Activated CD4-positive, alpha-beta T cell treated with anti-CD3 and anti-CD28 coated beads, Interleukin-2, amount 50 U/mL, for 16 hours (primary cell): ENCODE results near the gene HACD2.
"Not testable (repeated sequence)": the region's sequence is repeated elsewhere in the genome, so short reads cannot be mapped to it uniquely, and the experiment has no call there.

Source experiments
- DNase-seq: peaks from one replicate; pipeline ENCODE4 v3.0.0-alpha.2; 2020

Gene HACD2

GRCh38 chr3:123611082-123611481 is 26.2 kb upstream of the HACD2 start:
- no peak for DNase-seq

GRCh38 chr3:123610331-123610730 is 25.5 kb upstream of the HACD2 start:
- no peak for DNase-seq

- no peak for DNase-seq
Observed at GRCh38 chr3:123609063-123609462, 24.2 kb upstream of the HACD2 start.

- no peak for DNase-seq
Observed at GRCh38 chr3:123608263-123608937, 23.5 kb upstream of the HACD2 start.

GRCh38 chr3:123606527-123606926 is 21.7 kb upstream of the HACD2 start:
- DNase-seq, result no peak

GRCh38 chr3:123605789-123606234 is 21.0 kb upstream of the HACD2 start:
- peak; percentile 8 for DNase-seq

GRCh38 chr3:123603153-123603552 is 18.3 kb upstream of the HACD2 start:
- DNase-seq, result not testable (repeated sequence)

GRCh38 chr3:123602325-123602724 is 17.5 kb upstream of the HACD2 start:
- no peak for DNase-seq

- not testable (repeated sequence) for DNase-seq
Observed at GRCh38 chr3:123600863-123601262, 16.0 kb upstream of the HACD2 start.

- DNase-seq, result no peak
Observed at GRCh38 chr3:123597561-123597960, 12.7 kb upstream of the HACD2 start.

- no peak for DNase-seq
Observed at GRCh38 chr3:123595396-123596180, 10.7 kb upstream of the HACD2 start.

GRCh38 chr3:123593381-123593780 is 8.5 kb upstream of the HACD2 start:
- no peak for DNase-seq

- DNase-seq, result no peak
Observed at GRCh38 chr3:123590685-123591450, 6.0 kb upstream of the HACD2 start.

GRCh38 chr3:123587401-123587800 is 2.5 kb upstream of the HACD2 start:
- DNase-seq, result no peak

GRCh38 chr3:123586968-123587367 is 2.1 kb upstream of the HACD2 start:
- no peak for DNase-seq

- DNase-seq, result peak; percentile 65
Observed at GRCh38 chr3:123586131-123586530, 1.3 kb upstream of the HACD2 start.

GRCh38 chr3:123584284-123584987 is 417 bp downstream of the HACD2 start:
- DNase-seq, result peak; percentile 3

GRCh38 chr3:123583561-123583960 is 1.3 kb downstream of the HACD2 start:
- no peak for DNase-seq

- no peak for DNase-seq
Observed at GRCh38 chr3:123582315-123582714, 2.5 kb downstream of the HACD2 start.

- DNase-seq, result no peak
Observed at GRCh38 chr3:123576122-123576521, 8.7 kb downstream of the HACD2 start.

GRCh38 chr3:123571973-123572365 is 12.9 kb downstream of the HACD2 start:
- no peak for DNase-seq

GRCh38 chr3:123571264-123571972 is 13.4 kb downstream of the HACD2 start:
- DNase-seq, result no peak
